HG02884 (cell line): Measurements from ENCODE around the gene PROS1.

Experiments used
- ATAC-seq: cut with Tn5 transposase; IDR thresholded peaks from one replicate; pipeline ENCODE4 v1.9.1; 2021; ENCODE audit warnings: mild to moderate bottlenecking, moderate library complexity; ENCODE audit not compliant: unreplicated experiment

The PROS1 gene

GRCh38 chr3:93973131-93974126 lies at the start of gene PROS1:
PROS1 (minus strand) TSS chr3:93973896; CDS start chr3:93973749, 147 bp downstream.
- peak; percentile 80 for ATAC-seq

GRCh38 chr3:94020293-94020692 lies 46.6 kb upstream of the PROS1 start:
- ATAC-seq = no peak

GRCh38 chr3:94019659-94020058 lies 46.0 kb upstream of the PROS1 start:
- no peak for ATAC-seq

- no peak for ATAC-seq
Observed at GRCh38 chr3:94015025-94015424, 41.3 kb upstream of the PROS1 start.

GRCh38 chr3:94012185-94012584 lies 38.5 kb upstream of the PROS1 start:
- no peak for ATAC-seq

- no peak for ATAC-seq
Observed at GRCh38 chr3:94011233-94011711, 37.6 kb upstream of the PROS1 start.

GRCh38 chr3:94009608-94010007 lies 35.9 kb upstream of the PROS1 start:
- no peak for ATAC-seq

GRCh38 chr3:94008253-94008652 lies 34.6 kb upstream of the PROS1 start:
- no peak for ATAC-seq

GRCh38 chr3:94004301-94004910 lies 30.7 kb upstream of the PROS1 start:
- ATAC-seq = peak; percentile 94

GRCh38 chr3:94001827-94002495 lies 28.3 kb upstream of the PROS1 start:
- no peak for ATAC-seq

- no peak for ATAC-seq
Observed at GRCh38 chr3:94001191-94001590, 27.5 kb upstream of the PROS1 start.

GRCh38 chr3:93994056-93994455 lies 20.4 kb upstream of the PROS1 start:
- ATAC-seq = no peak

GRCh38 chr3:93992207-93992606 lies 18.5 kb upstream of the PROS1 start:
- ATAC-seq = no peak

- no peak for ATAC-seq
Observed at GRCh38 chr3:93991631-93992030, 17.9 kb upstream of the PROS1 start.

GRCh38 chr3:93989241-93989640 lies 15.5 kb upstream of the PROS1 start:
- no peak for ATAC-seq

- no peak for ATAC-seq
Observed at GRCh38 chr3:93988764-93989163, 15.1 kb upstream of the PROS1 start.

- ATAC-seq = no peak
Observed at GRCh38 chr3:93988283-93988682, 14.6 kb upstream of the PROS1 start.

- no peak for ATAC-seq
Observed at GRCh38 chr3:93984618-93985017, 10.9 kb upstream of the PROS1 start.

- ATAC-seq = no peak
Observed at GRCh38 chr3:93983408-93983807, 9.7 kb upstream of the PROS1 start.

GRCh38 chr3:93981649-93982048 lies 8.0 kb upstream of the PROS1 start:
- ATAC-seq = no peak
